Astrocyte of the cerebellum (primary cell): ENCODE measurements around the gene GRID2.

ENCODE experiments used
- DNase-seq: peaks from one replicate; pipeline ENCODE4 v3.0.0-alpha.2; 2011; ENCODE audit warnings: low read depth
- H3K4me3 ChIP-seq: 2 replicates; pipeline ENCODE4 v1.5.1; 2011; ENCODE audit warnings: mild to moderate bottlenecking, low read depth, low read length, moderate library complexity
- in situ Hi-C: cut with HindIII; loops from 2 replicates; pipeline ENCODE4 v1.10.0; 2017; ENCODE audit warnings: low sequenced_read_pairs
- TF ChIP-seq, protein P1 (sequence below): IDR thresholded peaks from 2 replicates; pipeline ENCODE4 v1.5.1; 2012; ENCODE audit warnings: low read length, low read depth, moderate library complexity, mild to moderate bottlenecking; ENCODE audit errors: missing control alignments

The GRID2 gene

DNA sequence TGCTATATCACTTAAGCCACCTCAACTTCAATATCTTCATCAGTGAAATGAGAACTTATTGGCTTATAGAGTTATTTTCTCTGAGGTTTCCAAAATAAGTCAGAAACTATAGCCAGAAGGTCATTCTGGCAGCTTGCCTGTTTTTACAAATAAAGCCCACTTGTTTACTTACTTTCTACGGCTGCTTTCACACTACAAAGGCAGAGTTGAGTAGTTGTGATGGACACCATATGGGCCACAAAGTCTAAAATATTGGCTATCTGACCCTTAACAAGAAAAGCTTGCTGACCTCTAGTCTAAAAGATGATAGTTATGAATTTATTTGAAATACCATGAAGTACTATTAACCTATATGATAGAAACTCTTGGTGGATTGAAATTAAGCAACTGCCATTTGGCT is 1457.5 kb downstream of the GRID2 start:
- TF ChIP-seq, protein P1, sequence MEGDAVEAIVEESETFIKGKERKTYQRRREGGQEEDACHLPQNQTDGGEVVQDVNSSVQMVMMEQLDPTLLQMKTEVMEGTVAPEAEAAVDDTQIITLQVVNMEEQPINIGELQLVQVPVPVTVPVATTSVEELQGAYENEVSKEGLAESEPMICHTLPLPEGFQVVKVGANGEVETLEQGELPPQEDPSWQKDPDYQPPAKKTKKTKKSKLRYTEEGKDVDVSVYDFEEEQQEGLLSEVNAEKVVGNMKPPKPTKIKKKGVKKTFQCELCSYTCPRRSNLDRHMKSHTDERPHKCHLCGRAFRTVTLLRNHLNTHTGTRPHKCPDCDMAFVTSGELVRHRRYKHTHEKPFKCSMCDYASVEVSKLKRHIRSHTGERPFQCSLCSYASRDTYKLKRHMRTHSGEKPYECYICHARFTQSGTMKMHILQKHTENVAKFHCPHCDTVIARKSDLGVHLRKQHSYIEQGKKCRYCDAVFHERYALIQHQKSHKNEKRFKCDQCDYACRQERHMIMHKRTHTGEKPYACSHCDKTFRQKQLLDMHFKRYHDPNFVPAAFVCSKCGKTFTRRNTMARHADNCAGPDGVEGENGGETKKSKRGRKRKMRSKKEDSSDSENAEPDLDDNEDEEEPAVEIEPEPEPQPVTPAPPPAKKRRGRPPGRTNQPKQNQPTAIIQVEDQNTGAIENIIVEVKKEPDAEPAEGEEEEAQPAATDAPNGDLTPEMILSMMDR: no peak
- no peak overlapping the region for H3K4me3 ChIP-seq
- DNase-seq: no peak
- in situ Hi-C loops: no loop called here

DNA sequence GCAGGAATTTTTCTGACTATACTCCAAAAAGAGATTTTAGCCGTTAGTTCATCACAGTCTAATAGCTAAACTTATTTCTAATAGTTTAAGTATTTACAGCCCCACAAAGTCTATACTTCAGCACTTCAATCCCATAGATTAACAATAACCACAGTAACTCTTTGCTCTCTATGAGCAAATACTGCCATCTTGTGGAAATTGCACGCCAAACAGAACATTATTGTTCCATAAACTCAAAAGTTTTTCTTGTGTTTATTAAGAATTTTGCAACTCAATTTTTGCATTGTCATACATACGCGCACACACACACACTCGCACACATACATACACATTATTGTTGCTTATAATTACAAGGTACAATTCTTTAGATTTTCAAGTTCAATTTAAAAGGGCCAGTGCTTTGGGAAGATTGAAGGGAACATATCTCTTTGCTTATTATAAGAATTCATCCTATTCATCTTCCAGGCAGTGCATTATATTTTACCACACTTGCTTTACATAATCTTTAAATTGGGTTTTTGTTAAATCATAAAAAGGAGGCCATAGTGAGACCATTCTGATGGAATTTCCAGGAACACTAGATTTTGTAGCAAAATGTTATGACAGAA is 1461.0 kb downstream of the GRID2 start:
- peak; percentile 37 for DNase-seq
- in situ Hi-C loops: no loop called here
- no peak overlapping the region for H3K4me3 ChIP-seq
- TF ChIP-seq, protein P1: peak; percentile 59

DNA sequence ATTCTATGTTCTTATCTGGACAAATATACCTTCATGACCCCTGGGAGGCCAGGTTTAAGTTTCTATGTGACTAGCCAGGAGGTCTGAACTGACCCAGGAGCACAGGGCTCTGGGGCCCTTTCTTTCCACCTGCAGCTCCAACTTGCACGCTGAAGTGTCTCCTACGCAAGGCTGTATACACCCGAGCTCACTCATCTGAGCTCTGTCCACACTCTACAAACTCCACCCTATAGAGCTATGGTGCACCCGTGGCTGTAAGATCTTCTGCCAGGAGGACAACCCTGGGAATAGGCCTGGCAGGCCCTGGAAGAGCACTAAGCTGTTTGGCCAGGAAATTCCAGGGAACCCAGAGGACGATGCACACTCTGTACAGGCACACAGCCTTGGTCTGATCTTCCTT is 1464.2 kb downstream of the GRID2 start:
- no peak overlapping the region for H3K4me3 ChIP-seq
- TF ChIP-seq, protein P1: no peak
- DNase-seq: no peak
- in situ Hi-C loops: no loop called here

DNA sequence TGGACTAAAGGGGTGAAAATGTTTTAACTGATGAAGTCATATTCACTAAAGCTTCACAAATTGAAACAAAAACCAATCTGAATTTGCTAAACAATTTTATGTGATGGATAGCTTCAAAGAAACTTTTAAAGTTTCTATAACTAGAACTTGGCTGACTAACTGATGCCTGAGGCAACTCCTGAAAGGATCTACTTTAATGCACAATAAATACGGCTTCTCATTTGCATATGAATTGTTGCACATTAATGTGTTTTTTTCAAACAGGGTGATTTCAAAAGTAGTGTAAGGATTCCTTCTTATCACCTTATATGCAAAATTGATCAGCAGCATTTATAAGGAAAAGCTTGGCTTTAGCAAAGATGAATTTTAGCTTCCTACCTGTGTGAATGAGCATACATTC is 1466.4 kb downstream of the GRID2 start:
- TF ChIP-seq, protein P1: no peak
- no peak for DNase-seq
- H3K4me3 ChIP-seq: no peak overlapping the region
- in situ Hi-C loops: no loop called here

DNA sequence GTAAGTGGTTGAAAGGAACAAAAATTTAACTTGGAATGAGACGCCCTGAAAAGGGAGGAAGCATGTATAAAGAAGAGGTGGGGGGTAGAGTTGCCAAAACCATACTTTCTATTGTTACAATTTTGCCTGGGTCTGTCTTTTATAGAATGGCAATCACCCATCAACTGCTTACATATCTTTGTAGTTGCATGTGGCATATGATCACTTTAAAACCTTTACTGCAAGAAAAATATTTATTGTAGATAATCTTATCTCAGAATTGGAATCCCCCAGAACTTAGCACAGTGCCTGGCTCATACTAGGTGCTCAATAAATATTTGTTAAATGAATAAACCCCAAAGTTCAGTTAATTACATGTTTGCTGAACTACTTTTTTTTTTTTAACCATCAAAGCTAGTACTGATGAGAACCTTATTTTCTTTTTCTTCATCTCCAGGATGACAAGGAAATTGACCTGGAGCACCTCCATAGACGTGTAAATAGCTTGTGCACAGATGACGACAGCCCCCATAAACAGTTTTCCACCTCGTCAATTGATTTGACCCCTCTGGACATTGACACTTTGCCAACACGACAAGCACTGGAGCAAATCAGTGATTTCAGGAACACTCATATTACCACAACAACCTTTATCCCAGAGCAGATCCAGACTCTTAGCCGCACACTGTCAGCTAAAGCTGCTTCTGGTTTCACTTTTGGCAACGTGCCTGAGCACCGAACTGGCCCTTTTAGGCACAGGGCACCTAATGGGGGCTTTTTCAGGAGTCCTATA is 1468.1 kb downstream of the GRID2 start:
- in situ Hi-C loops: no loop called here
- no peak for DNase-seq
- no peak overlapping the region for H3K4me3 ChIP-seq
- TF ChIP-seq, protein P1: no peak

DNA sequence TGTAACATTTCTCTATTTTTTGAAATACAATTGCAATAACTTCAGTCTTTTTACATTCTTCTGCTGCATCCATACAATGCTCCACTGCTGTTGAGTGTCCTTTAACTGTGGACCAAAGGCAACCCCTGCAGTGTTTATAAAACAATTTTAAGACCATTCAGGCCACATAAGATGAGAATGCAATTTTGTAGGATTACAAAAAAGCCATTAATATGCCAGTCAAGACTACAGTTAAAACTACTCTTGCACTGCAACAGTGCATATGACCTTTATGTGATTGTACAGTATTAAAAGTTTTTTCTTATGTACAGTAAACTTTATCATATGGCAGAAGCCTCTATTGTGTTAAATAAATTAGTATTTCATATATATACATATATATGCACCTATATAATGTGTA is 1469.1 kb downstream of the GRID2 start:
- DNase-seq: no peak
- no peak overlapping the region for H3K4me3 ChIP-seq
- in situ Hi-C loops: no loop called here
- TF ChIP-seq, protein P1: no peak
